ENCODE results near the gene WDR70.

GRCh38 chr5:37768371-37768770, 389.3 kb downstream of the WDR70 start:
- TF ChIP-seq CTCF (IDR thresholded peaks at IDR 0.05) (no peak), USF2 (IDR thresholded peaks at IDR 0.05; ENCODE audit: borderline replicate concordance, low read depth, low read length) (no peak), EP300 (IDR thresholded peaks at IDR 0.05; ENCODE audit: borderline replicate concordance in 1 of 2, low read depth in 1 of 2, low read length in 1 of 2) (no peak), IRF3 (IDR thresholded peaks at IDR 0.05; ENCODE audit: low read depth, low read length) (no peak), TAF1 (IDR thresholded peaks at IDR 0.05; ENCODE audit: borderline replicate concordance, low read depth, low read length) (no peak), RFX5 (IDR thresholded peaks at IDR 0.05; ENCODE audit: low read length) (no peak), SMC3 (IDR thresholded peaks at IDR 0.05; ENCODE audit: low read depth, low read length) (no peak), NRF1 (IDR thresholded peaks at IDR 0.05; ENCODE audit: low read depth, low read length) (no peak), FOXM1 (IDR thresholded peaks at IDR 0.05; ENCODE audit: low read depth) (no peak), REST (IDR thresholded peaks at IDR 0.05; ENCODE audit: low read depth, low read length) (no peak), JUND (IDR thresholded peaks at IDR 0.05) (no peak), RAD21 (IDR thresholded peaks at IDR 0.05; ENCODE audit: low read length) (no peak)
